Activated CD8-positive, alpha-beta T cell treated with anti-CD3 and anti-CD28 coated beads for 36 hours (primary cell): Measurements from ENCODE around the gene SETD3. TPM values are rescaled to one million over a fixed set of nuclear protein-coding genes. Genes with fewer than 3 reads are reported as not detected.
A peak's percentile ranks its signal among the peaks of the same experiment; 100 is the strongest.

Source experiments
- ATAC-seq: fragments of 200-7000 bp; cut with Tn5 transposase; one replicate; pipeline ENCODE4 v1.10.0; 2021; ENCODE audit warnings: mild to moderate bottlenecking, moderate library complexity
- CTCF ChIA-PET: fragments of 350-600 bp; sonication (Branson Sonifier 250); formaldehyde crosslinking; loops from one replicate; lab custom pipeline; 2021; ENCODE audit warnings: antibody characterized with exemption; lab: Charles Lee
- POLR2A ChIA-PET: fragments of 350-600 bp; sonication (Branson Sonifier 250); formaldehyde crosslinking; loops from one replicate; lab custom pipeline; 2021; ENCODE audit warnings: antibody characterized with exemption; lab: Charles Lee
- DNase-seq: peaks from one replicate; pipeline ENCODE4 v3.0.0-alpha.2; 2020
- H3K27ac Mint-ChIP-seq: one replicate; pipeline ENCODE4 v1.8.0; 2021; ENCODE audit warnings: mild to moderate bottlenecking, mixed read lengths
- H3K27me3 Mint-ChIP-seq: one replicate; pipeline ENCODE4 v1.8.0; 2021; ENCODE audit warnings: mixed read lengths
- H3K36me3 Mint-ChIP-seq: one replicate; pipeline ENCODE4 v1.8.0; 2021; ENCODE audit warnings: low read depth, mixed read lengths
- H3K4me1 Mint-ChIP-seq: one replicate; pipeline ENCODE4 v1.8.0; 2021; ENCODE audit warnings: low read depth, mixed read lengths
- H3K4me3 Mint-ChIP-seq: one replicate; pipeline ENCODE4 v1.8.0; 2021; ENCODE audit warnings: mild to moderate bottlenecking, moderate library complexity, mixed read lengths
- H3K9me3 Mint-ChIP-seq: one replicate; pipeline ENCODE4 v1.8.0; 2021; ENCODE audit warnings: mixed read lengths
- intact Hi-C: fragments of 100-400 bp; cut with micrococcal nuclease; formaldehyde crosslinking; loops from one replicate; pipeline ENCODE4 v1.10.0; 2022
- total RNA-seq, 2 experiments: library from RNA; stranded (reverse); gene quantifications; one replicate each; pipeline ENCODE4 v1.2.3, GENCODE V29; 2021
- TF ChIP-seq, protein P1 (sequence below): fragments of 200-600 bp; IDR thresholded peaks from one replicate; pipeline ENCODE4 v1.8.0; 2022; ENCODE audit warnings: antibody characterized with exemption, mild to moderate bottlenecking

Gene SETD3
- total RNA-seq, 2 experiments from 2014 or later, result 49.9 to 50.7 TPM

DNA sequence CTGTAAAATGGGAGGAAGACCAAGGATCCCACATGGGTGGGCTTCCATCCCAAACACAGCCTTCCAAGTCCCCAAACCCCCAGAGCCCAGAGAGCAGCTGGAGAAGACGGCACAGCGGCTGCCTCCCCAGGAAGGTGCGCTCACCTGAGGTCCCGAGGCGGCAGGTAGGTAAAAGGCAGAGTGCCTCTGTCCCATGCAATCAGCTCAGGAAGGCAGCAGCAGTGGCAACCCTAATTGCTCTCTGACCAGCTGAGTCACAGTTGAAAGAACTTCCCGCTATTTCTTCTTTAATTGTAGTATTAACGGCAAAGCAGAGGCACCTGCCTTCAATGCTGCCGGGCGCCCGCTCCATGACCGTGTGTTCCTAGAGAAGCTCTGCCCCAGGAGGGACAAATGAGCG lies 117.6 kb downstream of the SETD3 start:
- DNase-seq, result no peak
- Mint-ChIP-seq H3K4me1 (no peaks in the 10 kb centered on the region), H3K27me3 (no peaks in the 10 kb centered on the region), H3K4me3 (no peak overlapping the region), H3K36me3 (no peaks in the 10 kb centered on the region), H3K27ac (no peak overlapping the region), H3K9me3 (no peaks in the 10 kb centered on the region)
- CTCF ChIA-PET, result no interaction called here
- no peak for ATAC-seq
- intact Hi-C loops, result no loop called here
- TF ChIP-seq, protein P1, sequence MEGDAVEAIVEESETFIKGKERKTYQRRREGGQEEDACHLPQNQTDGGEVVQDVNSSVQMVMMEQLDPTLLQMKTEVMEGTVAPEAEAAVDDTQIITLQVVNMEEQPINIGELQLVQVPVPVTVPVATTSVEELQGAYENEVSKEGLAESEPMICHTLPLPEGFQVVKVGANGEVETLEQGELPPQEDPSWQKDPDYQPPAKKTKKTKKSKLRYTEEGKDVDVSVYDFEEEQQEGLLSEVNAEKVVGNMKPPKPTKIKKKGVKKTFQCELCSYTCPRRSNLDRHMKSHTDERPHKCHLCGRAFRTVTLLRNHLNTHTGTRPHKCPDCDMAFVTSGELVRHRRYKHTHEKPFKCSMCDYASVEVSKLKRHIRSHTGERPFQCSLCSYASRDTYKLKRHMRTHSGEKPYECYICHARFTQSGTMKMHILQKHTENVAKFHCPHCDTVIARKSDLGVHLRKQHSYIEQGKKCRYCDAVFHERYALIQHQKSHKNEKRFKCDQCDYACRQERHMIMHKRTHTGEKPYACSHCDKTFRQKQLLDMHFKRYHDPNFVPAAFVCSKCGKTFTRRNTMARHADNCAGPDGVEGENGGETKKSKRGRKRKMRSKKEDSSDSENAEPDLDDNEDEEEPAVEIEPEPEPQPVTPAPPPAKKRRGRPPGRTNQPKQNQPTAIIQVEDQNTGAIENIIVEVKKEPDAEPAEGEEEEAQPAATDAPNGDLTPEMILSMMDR, result no peak
- POLR2A ChIA-PET, result no interaction called here

DNA sequence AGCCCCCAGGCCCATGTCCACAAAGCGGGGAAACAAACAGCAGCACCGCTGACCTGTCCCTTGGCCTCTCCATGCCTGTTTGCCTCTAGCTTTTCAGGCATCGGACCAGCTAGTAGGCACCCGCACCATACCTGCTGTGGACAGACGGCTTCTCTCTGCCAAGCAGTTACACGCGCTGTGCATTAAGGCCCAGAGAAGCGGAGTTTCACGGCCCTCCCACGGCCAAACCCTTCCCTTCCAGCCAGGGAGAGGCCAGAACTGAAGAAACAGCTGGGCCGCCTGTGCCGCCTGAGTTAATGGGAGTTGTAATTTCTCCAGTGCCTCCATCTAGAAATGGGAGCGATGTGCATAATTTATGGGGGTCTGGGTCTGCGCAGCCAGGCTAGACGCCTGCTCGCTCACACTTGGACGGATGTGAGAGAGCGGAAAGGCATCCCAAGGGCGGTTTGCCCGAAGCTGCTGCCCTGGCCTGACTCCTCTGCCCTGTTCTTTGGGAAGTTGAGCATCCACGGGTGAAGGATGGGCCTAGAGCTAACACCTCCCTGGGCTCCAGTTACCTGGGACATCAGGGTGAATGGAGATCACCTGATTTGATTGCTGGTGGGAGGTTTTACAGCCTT lies 119.0 kb downstream of the SETD3 start:
- Mint-ChIP-seq H3K36me3 (no peaks in the 10 kb centered on the region), H3K4me1 (no peaks in the 10 kb centered on the region), H3K27ac (no peak overlapping the region), H3K9me3 (no peaks in the 10 kb centered on the region), H3K4me3 (no peak overlapping the region), H3K27me3 (no peaks in the 10 kb centered on the region)
- CTCF ChIA-PET, result interaction anchor here (2.0 kb wide), 1 partner anchor 31 kb away, joined by 6 read pairs; no protein-coding TSS in a partner anchor
- DNase-seq, result no peak
- POLR2A ChIA-PET, result no interaction called here
- intact Hi-C loops, result no loop called here
- ATAC-seq, result no peak
- TF ChIP-seq, protein P1, result no peak

DNA sequence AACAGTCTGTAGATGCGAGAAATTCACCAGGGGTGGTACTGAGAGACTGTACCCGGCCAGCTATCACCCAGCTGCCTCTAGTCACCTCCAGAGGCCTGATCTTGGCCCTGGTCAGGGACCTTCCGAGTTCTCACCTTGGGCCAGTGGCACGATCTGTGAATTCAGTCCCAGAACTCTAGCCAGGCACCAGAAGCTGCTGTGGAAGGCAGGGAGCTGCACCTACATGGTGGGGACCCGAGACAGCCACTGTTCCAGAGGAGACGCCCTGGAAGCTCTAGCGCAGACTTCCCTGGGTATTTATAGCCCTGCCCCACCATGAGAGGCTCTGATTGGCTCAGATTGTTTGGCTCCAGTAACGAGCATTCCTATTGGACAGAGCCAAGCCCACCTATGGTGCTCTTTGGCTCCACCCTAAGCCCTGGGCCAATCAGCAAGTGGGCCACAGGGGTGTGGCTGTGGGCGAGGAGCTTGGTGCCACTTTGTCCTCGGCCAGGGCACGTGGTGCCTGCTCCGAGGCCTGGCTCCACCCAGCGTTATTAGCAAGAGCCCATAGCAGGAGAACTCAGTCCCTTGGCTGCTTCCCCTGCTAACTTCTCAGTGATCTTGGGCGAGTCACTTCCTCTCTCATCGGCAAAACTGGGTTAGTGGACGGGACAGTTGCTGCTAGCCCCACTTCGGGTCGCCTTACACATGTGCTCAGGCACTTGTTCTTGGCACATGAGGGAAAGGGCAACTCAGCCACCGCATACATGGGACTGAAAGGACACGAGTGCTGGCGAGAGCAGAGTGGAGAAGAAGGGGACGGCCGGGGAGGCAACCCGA lies 119.7 kb downstream of the SETD3 start:
- H3K27me3 Mint-ChIP-seq, result no peaks in the 10 kb centered on the region
- intact Hi-C loops, result no loop called here
- DNase-seq (peak; percentile 25), ATAC-seq (peak; percentile 56)
- H3K9me3 Mint-ChIP-seq, result no peaks in the 10 kb centered on the region
- H3K4me1 Mint-ChIP-seq, result no peaks in the 10 kb centered on the region
- ChIA-PET CTCF (interaction anchor here (0.6 to 2.0 kb wide), 2 partner anchors 21 to 32 kb away, joined by 3 to 6 read pairs; no protein-coding TSS in a partner anchor), POLR2A (no interaction called here)
- H3K4me3 Mint-ChIP-seq, result no peak overlapping the region
- TF ChIP-seq, protein P1, result no peak
- H3K36me3 Mint-ChIP-seq, result no peaks in the 10 kb centered on the region
- H3K27ac Mint-ChIP-seq, result no peak overlapping the region

DNA sequence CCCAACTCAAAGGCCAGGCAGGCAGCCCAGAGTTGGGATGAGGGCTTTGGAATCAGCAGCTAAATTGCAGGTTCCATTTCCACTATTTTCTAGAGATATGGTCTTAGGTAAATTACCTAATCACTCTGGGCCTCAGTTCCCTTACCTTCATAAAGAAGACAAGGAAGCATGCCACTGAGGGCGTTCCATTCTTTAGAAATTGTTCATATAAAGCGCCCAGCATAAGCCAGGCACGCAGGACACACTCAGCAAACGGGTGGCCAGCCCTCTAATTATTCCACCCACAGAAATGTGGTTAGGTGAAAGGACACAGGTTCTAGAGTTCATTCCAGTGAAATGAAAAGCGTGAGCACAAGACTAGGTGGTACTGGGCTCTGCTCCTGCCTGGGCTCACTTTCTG lies 120.8 kb downstream of the SETD3 start:
- H3K27me3 Mint-ChIP-seq, result no peaks in the 10 kb centered on the region
- H3K36me3 Mint-ChIP-seq, result no peaks in the 10 kb centered on the region
- ATAC-seq (no peak), DNase-seq (no peak)
- H3K4me1 Mint-ChIP-seq, result no peaks in the 10 kb centered on the region
- TF ChIP-seq, protein P1, result no peak
- H3K4me3 Mint-ChIP-seq, result no peak overlapping the region
- intact Hi-C loops, result no loop called here
- ChIA-PET CTCF (interaction anchor here (1.1 kb wide), 1 partner anchor 34 kb away, joined by 4 read pairs; no protein-coding TSS in a partner anchor), POLR2A (no interaction called here)
- H3K27ac Mint-ChIP-seq, result no peak overlapping the region
- H3K9me3 Mint-ChIP-seq, result no peaks in the 10 kb centered on the region

DNA sequence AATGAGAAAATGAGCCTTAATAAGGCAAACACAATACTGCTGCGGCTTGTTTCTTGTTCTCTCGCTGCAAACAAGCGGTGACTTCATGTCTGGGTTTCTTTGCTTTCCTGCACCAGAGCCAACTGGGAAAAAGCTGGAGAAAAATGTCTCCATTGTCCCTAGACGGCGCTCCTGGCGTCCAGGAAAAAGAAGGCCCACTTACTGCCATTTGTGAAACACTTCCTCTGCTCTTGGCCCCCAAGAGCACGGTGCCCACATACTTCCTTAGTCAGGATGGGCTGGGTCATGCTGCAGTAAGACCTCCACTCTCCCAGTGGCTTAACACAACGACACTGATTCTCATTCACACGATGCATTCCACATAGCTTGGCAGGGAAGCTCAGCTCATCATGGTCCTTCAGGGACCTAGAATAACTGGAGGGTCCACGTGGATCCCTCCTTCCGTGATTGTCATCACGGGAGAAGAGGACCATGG lies 122.7 kb downstream of the SETD3 start:
- Mint-ChIP-seq H3K4me3 (no peak overlapping the region), H3K27me3 (no peaks in the 10 kb centered on the region), H3K27ac (no peak overlapping the region), H3K36me3 (no peaks in the 10 kb centered on the region), H3K4me1 (no peaks in the 10 kb centered on the region), H3K9me3 (no peaks in the 10 kb centered on the region)
- DNase-seq, result no peak
- TF ChIP-seq, protein P1, result no peak
- ChIA-PET CTCF (interaction anchor here (1.0 kb wide), 1 partner anchor 21 kb away, joined by 3 read pairs; no protein-coding TSS in a partner anchor), POLR2A (no interaction called here)
- intact Hi-C loops, result no loop called here
- no peak for ATAC-seq
